ENCODE results near the gene MFF.

DNA sequence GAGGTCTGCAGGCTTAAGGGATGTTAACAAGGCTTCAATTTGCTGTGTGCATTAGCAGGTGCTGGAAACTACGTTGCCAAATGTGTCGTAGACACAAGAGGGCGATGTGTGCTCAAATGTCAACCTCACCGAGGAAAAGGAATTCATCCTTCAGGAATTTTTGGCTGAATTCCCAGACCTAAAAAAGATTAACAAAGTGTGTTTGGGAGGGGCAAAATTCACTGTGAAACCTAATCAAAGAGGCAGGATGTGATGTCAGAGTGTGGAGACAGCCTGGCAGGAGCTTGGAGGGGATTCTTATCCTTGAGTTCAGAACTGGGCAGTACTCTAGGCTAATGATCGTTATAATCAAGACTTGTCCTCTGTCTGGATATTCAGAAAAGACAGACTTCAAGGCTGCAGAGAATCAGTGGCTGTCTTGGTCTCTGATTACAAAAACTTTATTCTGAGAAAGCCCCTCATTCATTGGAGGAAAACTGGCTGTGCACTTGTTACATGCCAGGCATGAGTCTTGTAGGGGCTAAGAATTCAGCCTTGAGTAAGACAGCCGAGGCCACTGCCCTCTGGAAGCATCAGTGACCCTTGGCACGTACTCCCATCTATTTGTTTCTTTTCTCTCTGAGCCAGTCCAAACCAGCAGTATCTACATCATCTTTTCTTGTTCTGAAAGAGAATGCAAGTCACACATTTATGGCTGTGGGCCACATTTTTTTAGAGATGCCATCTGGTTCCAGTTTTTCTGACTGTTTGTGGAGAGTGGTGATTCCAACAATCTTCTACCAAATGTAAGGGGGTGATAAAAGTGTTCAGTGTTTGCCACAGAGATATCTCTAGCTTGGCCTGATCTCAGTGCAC, 81.4 kb downstream of the MFF start:
- TF ChIP-seq, protein P1, sequence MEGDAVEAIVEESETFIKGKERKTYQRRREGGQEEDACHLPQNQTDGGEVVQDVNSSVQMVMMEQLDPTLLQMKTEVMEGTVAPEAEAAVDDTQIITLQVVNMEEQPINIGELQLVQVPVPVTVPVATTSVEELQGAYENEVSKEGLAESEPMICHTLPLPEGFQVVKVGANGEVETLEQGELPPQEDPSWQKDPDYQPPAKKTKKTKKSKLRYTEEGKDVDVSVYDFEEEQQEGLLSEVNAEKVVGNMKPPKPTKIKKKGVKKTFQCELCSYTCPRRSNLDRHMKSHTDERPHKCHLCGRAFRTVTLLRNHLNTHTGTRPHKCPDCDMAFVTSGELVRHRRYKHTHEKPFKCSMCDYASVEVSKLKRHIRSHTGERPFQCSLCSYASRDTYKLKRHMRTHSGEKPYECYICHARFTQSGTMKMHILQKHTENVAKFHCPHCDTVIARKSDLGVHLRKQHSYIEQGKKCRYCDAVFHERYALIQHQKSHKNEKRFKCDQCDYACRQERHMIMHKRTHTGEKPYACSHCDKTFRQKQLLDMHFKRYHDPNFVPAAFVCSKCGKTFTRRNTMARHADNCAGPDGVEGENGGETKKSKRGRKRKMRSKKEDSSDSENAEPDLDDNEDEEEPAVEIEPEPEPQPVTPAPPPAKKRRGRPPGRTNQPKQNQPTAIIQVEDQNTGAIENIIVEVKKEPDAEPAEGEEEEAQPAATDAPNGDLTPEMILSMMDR (IDR thresholded peaks at IDR 0.05) = peak; percentile 42 to 96 (median 84)
- no peak for TF ChIP-seq POLR2A (IDR thresholded peaks at IDR 0.05)

Data from body of pancreas (tissue), 4 donors.